ENCODE measurements around the gene AFDN.

The AFDN gene

GRCh38 chr6:167841981-167842380 lies 15.3 kb downstream of the AFDN start:
- no peak for DNase-seq

- no peak for DNase-seq
Observed at GRCh38 chr6:167842457-167842856, 15.7 kb downstream of the AFDN start.

- DNase-seq, result no peak
Observed at GRCh38 chr6:167843023-167843422, 16.3 kb downstream of the AFDN start.

- DNase-seq, result no peak
Observed at GRCh38 chr6:167845856-167846255, 19.1 kb downstream of the AFDN start.

GRCh38 chr6:167846997-167847606 lies 20.4 kb downstream of the AFDN start:
- DNase-seq, result no peak

- DNase-seq, result no peak
Observed at GRCh38 chr6:167847936-167848335, 21.2 kb downstream of the AFDN start.

- no peak for DNase-seq
Observed at GRCh38 chr6:167848783-167849182, 22.1 kb downstream of the AFDN start.

- DNase-seq, result no peak
Observed at GRCh38 chr6:167849846-167850459, 23.2 kb downstream of the AFDN start.

GRCh38 chr6:167850782-167851181 lies 24.1 kb downstream of the AFDN start:
- no peak for DNase-seq

- no peak for DNase-seq
Observed at GRCh38 chr6:167851370-167851952, 24.8 kb downstream of the AFDN start.

GRCh38 chr6:167855825-167856425 lies 29.2 kb downstream of the AFDN start:
- no peak for DNase-seq

GRCh38 chr6:167856474-167856873 lies 29.8 kb downstream of the AFDN start:
- DNase-seq, result no peak

GRCh38 chr6:167856999-167857660 lies 30.4 kb downstream of the AFDN start:
- no peak for DNase-seq

GRCh38 chr6:167858086-167858591 lies 31.4 kb downstream of the AFDN start:
- DNase-seq, result no peak

- no peak for DNase-seq
Observed at GRCh38 chr6:167858842-167859664, 32.3 kb downstream of the AFDN start.

GRCh38 chr6:167860550-167861226 lies 34.0 kb downstream of the AFDN start:
- no peak for DNase-seq

GRCh38 chr6:167861424-167861823 lies 34.7 kb downstream of the AFDN start:
- DNase-seq, result no peak

GRCh38 chr6:167863897-167864296 lies 37.2 kb downstream of the AFDN start:
- no peak for DNase-seq

GRCh38 chr6:167866642-167867041 lies 39.9 kb downstream of the AFDN start:
- DNase-seq, result no peak

- DNase-seq, result no peak
Observed at GRCh38 chr6:167870321-167870720, 43.6 kb downstream of the AFDN start.

- DNase-seq, result no peak
Observed at GRCh38 chr6:167872538-167873210, 46.0 kb downstream of the AFDN start.
